Nephron (organoid): ENCODE measurements around the gene UBXN10.
"Not testable (repeated sequence)": the region's sequence is repeated elsewhere in the genome, so short reads cannot be mapped to it uniquely, and the experiment has no call there.

Experiments
- H3K27ac Mint-ChIP-seq, 3 experiments: 2 replicates each; pipeline ENCODE4 v1.8.0; 2020; ENCODE audit warnings: mixed read lengths in 3 of 3, mild to moderate bottlenecking in 2 of 3, moderate library complexity in 1 of 3
- H3K27me3 Mint-ChIP-seq: 2 replicates; pipeline ENCODE4 v1.8.0; 2021; ENCODE audit warnings: low read depth, mild to moderate bottlenecking, moderate library complexity, mixed read lengths
- H3K36me3 Mint-ChIP-seq: 2 replicates; pipeline ENCODE4 v1.8.0; 2020; ENCODE audit warnings: low read depth, mixed read lengths
- H3K4me1 Mint-ChIP-seq: 2 replicates; pipeline ENCODE4 v1.8.0; 2020; ENCODE audit warnings: mixed read lengths
- H3K4me3 Mint-ChIP-seq, 3 experiments: 2 replicates each; pipeline ENCODE4 v1.8.0; 2020; ENCODE audit warnings: mild to moderate bottlenecking in 3 of 3, mixed read lengths in 3 of 3, moderate library complexity in 2 of 3
- H3K9me3 Mint-ChIP-seq: 2 replicates; pipeline ENCODE4 v1.8.0; 2020; ENCODE audit warnings: mixed read lengths
- TF ChIP-seq, protein P1 (sequence below), 3 experiments: fragments of 200-600 bp; sonication (generic); IDR thresholded peaks; one replicate each; pipeline ENCODE4 v1.5.0; 2021; ENCODE audit warnings: antibody characterized with exemption in 3 of 3; ENCODE audit not compliant: unreplicated experiment in 3 of 3

UBXN10 gene

DNA sequence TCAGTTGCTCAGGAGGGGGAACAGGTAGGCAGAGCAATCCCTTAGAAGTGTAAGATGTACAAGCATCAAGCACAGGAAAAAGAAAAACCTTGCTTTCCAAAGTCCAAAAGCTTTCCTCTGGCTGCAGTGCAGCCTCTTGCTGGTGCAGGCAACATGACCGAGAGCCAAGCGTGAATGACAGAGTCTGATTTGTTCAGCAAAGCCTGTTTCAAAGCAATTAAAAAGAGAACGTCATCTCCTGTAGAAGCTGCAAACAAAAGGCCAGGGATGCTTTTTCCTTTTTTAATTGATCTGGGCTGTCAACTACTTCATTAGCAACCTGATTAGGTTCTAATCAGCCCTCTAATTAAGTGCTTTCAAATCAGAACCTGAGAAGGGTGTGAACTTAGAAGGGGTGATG lies 38.6 kb downstream of the UBXN10 start:
- TF ChIP-seq, protein P1, sequence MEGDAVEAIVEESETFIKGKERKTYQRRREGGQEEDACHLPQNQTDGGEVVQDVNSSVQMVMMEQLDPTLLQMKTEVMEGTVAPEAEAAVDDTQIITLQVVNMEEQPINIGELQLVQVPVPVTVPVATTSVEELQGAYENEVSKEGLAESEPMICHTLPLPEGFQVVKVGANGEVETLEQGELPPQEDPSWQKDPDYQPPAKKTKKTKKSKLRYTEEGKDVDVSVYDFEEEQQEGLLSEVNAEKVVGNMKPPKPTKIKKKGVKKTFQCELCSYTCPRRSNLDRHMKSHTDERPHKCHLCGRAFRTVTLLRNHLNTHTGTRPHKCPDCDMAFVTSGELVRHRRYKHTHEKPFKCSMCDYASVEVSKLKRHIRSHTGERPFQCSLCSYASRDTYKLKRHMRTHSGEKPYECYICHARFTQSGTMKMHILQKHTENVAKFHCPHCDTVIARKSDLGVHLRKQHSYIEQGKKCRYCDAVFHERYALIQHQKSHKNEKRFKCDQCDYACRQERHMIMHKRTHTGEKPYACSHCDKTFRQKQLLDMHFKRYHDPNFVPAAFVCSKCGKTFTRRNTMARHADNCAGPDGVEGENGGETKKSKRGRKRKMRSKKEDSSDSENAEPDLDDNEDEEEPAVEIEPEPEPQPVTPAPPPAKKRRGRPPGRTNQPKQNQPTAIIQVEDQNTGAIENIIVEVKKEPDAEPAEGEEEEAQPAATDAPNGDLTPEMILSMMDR (IDR thresholded peaks at IDR 0.05; ENCODE audit: unreplicated experiment in 3 of 3): no peak
- H3K4me3 Mint-ChIP-seq: no peak overlapping the region
- peaks cover 34% of the 10 kb centered on the region for H3K27me3 Mint-ChIP-seq
- peaks cover 16% of the 10 kb centered on the region for H3K4me1 Mint-ChIP-seq
- H3K27ac Mint-ChIP-seq: peak overlapping the region in 1 of 3 experiments; percentile 25
- H3K36me3 Mint-ChIP-seq: no peaks in the 10 kb centered on the region
- H3K9me3 Mint-ChIP-seq: no peaks in the 10 kb centered on the region

DNA sequence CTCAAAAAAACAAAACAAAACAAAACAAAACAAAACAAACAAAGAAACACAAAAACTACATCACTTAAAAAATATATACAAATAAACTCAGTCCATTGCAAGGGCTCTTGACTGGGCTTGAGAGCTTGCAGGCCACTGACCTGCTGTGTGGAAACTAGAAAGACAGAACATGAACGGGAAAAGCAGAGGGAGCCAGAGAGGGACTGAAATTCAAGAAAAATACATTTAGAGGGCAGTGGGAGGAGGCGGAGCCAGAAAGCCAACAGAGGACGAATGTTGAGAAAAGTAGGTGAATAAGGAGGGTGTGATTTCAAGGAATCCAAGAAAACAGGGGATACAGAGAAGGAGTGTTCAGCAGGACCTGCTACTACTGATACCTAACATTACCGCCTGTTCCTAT lies 41.8 kb downstream of the UBXN10 start:
- H3K9me3 Mint-ChIP-seq: no peaks in the 10 kb centered on the region
- H3K36me3 Mint-ChIP-seq: no peaks in the 10 kb centered on the region
- peaks cover 39% of the 10 kb centered on the region for H3K27me3 Mint-ChIP-seq
- peaks cover 16% of the 10 kb centered on the region for H3K4me1 Mint-ChIP-seq
- no peak overlapping the region for H3K4me3 Mint-ChIP-seq
- no peak overlapping the region for H3K27ac Mint-ChIP-seq
- TF ChIP-seq, protein P1 (IDR thresholded peaks at IDR 0.05; ENCODE audit: unreplicated experiment in 3 of 3): no peak

DNA sequence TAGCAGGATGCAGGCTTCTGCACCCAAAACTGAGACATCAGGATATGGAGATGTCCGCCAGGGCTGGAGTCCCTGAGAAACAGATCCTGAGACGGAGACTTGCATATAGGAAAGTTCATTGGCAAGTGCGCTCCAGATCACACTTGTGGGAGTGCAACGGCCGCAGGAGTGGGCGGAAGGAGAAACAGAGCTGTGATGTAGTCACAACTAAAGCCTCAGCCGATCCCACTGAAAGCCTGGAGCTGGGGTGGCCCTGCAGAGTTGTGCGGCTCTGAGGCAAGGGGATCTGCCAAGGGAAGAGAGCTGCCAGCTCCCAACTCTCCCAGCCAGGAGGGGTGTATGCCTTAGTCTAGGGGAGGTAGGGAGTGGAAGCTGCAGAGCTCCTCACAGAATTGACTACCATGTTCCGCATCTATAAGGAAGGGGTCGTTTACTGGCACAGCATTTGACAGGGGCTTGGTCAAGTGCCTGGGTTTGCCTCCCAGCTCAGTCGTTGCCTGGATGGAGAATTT lies 42.5 kb downstream of the UBXN10 start:
- Mint-ChIP-seq H3K36me3 (no peaks in the 10 kb centered on the region), H3K27me3 (peaks cover 41% of the 10 kb centered on the region), H3K27ac (no peak overlapping the region), H3K4me3 (no peak overlapping the region), H3K4me1 (peaks cover 14% of the 10 kb centered on the region), H3K9me3 (no peaks in the 10 kb centered on the region)
- TF ChIP-seq, protein P1 (IDR thresholded peaks at IDR 0.05; ENCODE audit: unreplicated experiment in 3 of 3): no peak

DNA sequence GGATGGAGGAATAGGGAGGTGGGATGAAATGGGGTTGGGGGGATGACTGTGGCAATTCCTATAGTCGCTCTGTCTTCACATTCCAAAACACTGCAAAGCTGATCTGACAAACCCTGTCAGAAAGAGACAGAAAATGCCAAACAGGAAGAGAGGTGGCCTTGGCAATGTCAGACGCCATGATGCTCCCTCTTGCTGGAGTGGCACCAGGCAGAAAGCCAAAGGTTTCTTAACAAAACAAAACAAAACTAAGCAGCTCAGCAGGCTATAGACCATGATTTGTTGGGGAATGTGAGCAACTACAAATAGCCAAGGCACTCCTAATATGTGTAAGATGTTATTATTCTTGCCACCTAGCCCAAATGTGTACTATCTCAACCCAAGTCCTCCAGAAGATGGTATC lies 43.3 kb downstream of the UBXN10 start:
- Mint-ChIP-seq H3K27me3 (peaks cover 44% of the 10 kb centered on the region), H3K4me3 (no peak overlapping the region), H3K36me3 (no peaks in the 10 kb centered on the region), H3K9me3 (no peaks in the 10 kb centered on the region), H3K4me1 (peaks cover 17% of the 10 kb centered on the region), H3K27ac (no peak overlapping the region)
- TF ChIP-seq, protein P1 (IDR thresholded peaks at IDR 0.05; ENCODE audit: unreplicated experiment in 3 of 3): no peak

DNA sequence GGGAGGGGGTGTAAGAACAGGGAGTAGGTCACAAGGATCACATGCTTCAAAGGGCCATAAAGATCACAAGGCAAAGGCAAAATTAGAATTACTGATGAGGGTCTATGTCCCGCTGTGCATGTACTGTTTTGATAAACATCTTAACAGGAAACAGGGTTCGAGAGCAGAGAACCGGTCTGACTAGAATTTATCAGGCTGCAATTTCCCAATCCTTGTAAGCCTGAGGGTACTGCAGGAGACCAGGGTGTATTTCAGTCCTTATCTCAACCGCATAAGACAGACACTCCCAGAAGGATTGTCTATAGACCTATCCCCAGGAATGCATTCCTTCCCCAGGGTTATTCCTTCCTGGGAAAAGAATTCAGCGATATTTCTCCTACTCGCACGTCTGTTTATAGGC lies 46.7 kb downstream of the UBXN10 start:
- not testable (repeated sequence) for H3K9me3 Mint-ChIP-seq, H3K4me3 Mint-ChIP-seq, H3K36me3 Mint-ChIP-seq
- Mint-ChIP-seq H3K4me1 (peaks cover 19% of the 10 kb centered on the region), H3K27me3 (peaks cover 30% of the 10 kb centered on the region), H3K27ac (peak overlapping the region in 1 of 3 experiments; percentile 40)

DNA sequence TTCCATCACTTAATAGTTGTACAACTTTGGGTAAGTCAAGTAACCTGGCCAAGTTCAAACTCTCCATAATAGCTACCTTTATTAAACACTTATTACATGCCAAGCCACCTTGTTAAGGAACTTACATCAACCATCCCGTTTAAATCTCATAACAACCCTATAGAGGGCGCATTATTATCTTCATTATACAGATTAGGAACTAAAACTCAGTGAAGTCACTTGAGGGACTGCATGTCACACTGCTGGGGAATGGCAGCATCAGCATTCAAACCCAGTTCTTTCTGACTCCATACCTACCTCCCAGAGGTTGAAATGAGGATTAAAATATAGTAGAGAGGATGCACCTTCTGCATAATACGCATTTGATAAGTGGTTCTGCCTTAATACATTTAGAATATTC lies 47.5 kb downstream of the UBXN10 start:
- Mint-ChIP-seq H3K4me1 (peaks cover 14% of the 10 kb centered on the region), H3K9me3 (no peaks in the 10 kb centered on the region), H3K27me3 (peaks cover 24% of the 10 kb centered on the region), H3K36me3 (no peaks in the 10 kb centered on the region), H3K4me3 (no peak overlapping the region), H3K27ac (no peak overlapping the region)
- TF ChIP-seq, protein P1 (IDR thresholded peaks at IDR 0.05; ENCODE audit: unreplicated experiment in 3 of 3): peak; percentile 28 to 47 (median 33)
